ENCODE data around the gene TMIGD3.

DNA sequence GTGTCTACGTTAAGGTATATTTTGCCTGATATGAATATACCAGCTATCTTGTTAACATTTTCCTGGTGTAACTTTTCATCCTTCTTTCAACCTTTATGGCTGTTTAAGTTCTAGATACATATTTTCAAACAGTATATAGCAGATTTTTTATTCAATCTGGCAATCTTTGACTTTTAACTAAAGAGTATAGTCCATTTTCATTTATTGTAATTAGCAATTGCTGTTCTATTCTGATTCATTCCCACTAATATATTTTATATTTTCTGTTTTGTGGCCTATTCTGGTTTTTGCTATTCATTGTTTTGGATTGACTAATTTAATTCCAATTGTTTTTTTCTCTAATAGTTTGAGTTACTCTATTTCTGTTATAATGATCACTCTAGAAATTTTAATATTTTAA lies 37.0 kb downstream of the TMIGD3 start:
- no peak for TF ChIP-seq ZNF350 (tag by site-specific recombination; IDR thresholded peaks at IDR 0.05)
- TF ChIP-seq, protein P1, sequence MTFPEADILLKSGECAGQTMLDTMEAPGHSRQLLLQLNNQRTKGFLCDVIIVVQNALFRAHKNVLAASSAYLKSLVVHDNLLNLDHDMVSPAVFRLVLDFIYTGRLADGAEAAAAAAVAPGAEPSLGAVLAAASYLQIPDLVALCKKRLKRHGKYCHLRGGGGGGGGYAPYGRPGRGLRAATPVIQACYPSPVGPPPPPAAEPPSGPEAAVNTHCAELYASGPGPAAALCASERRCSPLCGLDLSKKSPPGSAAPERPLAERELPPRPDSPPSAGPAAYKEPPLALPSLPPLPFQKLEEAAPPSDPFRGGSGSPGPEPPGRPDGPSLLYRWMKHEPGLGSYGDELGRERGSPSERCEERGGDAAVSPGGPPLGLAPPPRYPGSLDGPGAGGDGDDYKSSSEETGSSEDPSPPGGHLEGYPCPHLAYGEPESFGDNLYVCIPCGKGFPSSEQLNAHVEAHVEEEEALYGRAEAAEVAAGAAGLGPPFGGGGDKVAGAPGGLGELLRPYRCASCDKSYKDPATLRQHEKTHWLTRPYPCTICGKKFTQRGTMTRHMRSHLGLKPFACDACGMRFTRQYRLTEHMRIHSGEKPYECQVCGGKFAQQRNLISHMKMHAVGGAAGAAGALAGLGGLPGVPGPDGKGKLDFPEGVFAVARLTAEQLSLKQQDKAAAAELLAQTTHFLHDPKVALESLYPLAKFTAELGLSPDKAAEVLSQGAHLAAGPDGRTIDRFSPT (tag by site-specific recombination; IDR thresholded peaks at IDR 0.05): no peak
- TF ChIP-seq, protein P2, sequence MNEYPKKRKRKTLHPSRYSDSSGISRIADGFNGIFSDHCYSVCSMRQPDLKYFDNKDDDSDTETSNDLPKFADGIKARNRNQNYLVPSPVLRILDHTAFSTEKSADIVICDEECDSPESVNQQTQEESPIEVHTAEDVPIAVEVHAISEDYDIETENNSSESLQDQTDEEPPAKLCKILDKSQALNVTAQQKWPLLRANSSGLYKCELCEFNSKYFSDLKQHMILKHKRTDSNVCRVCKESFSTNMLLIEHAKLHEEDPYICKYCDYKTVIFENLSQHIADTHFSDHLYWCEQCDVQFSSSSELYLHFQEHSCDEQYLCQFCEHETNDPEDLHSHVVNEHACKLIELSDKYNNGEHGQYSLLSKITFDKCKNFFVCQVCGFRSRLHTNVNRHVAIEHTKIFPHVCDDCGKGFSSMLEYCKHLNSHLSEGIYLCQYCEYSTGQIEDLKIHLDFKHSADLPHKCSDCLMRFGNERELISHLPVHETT (tag by site-specific recombination; IDR thresholded peaks at IDR 0.05): no peak
- TF ChIP-seq, protein P3, sequence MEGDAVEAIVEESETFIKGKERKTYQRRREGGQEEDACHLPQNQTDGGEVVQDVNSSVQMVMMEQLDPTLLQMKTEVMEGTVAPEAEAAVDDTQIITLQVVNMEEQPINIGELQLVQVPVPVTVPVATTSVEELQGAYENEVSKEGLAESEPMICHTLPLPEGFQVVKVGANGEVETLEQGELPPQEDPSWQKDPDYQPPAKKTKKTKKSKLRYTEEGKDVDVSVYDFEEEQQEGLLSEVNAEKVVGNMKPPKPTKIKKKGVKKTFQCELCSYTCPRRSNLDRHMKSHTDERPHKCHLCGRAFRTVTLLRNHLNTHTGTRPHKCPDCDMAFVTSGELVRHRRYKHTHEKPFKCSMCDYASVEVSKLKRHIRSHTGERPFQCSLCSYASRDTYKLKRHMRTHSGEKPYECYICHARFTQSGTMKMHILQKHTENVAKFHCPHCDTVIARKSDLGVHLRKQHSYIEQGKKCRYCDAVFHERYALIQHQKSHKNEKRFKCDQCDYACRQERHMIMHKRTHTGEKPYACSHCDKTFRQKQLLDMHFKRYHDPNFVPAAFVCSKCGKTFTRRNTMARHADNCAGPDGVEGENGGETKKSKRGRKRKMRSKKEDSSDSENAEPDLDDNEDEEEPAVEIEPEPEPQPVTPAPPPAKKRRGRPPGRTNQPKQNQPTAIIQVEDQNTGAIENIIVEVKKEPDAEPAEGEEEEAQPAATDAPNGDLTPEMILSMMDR (tag by site-specific recombination; IDR thresholded peaks at IDR 0.05): no peak
- TF ChIP-seq, protein P4, sequence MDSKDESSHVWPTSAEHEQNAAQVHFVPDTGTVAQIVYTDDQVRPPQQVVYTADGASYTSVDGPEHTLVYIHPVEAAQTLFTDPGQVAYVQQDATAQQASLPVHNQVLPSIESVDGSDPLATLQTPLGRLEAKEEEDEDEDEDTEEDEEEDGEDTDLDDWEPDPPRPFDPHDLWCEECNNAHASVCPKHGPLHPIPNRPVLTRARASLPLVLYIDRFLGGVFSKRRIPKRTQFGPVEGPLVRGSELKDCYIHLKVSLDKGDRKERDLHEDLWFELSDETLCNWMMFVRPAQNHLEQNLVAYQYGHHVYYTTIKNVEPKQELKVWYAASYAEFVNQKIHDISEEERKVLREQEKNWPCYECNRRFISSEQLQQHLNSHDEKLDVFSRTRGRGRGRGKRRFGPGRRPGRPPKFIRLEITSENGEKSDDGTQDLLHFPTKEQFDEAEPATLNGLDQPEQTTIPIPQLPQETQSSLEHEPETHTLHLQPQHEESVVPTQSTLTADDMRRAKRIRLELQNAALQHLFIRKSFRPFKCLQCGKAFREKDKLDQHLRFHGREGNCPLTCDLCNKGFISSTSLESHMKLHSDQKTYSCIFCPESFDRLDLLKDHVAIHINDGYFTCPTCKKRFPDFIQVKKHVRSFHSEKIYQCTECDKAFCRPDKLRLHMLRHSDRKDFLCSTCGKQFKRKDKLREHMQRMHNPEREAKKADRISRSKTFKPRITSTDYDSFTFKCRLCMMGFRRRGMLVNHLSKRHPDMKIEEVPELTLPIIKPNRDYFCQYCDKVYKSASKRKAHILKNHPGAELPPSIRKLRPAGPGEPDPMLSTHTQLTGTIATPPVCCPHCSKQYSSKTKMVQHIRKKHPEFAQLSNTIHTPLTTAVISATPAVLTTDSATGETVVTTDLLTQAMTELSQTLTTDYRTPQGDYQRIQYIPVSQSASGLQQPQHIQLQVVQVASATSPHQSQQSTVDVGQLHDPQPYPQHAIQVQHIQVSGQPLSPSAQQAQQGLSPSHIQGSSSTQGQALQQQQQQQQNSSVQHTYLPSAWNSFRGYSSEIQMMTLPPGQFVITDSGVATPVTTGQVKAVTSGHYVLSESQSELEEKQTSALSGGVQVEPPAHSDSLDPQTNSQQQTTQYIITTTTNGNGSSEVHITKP (tag by site-specific recombination; IDR thresholded peaks at IDR 0.05): no peak
- no peak for TF ChIP-seq ZNF558 (tag by site-specific recombination; IDR thresholded peaks at IDR 0.05)
- TF ChIP-seq MYNN (tag by site-specific recombination; IDR thresholded peaks at IDR 0.05; ENCODE audit: borderline replicate concordance): no peak
- TF ChIP-seq, protein P5, sequence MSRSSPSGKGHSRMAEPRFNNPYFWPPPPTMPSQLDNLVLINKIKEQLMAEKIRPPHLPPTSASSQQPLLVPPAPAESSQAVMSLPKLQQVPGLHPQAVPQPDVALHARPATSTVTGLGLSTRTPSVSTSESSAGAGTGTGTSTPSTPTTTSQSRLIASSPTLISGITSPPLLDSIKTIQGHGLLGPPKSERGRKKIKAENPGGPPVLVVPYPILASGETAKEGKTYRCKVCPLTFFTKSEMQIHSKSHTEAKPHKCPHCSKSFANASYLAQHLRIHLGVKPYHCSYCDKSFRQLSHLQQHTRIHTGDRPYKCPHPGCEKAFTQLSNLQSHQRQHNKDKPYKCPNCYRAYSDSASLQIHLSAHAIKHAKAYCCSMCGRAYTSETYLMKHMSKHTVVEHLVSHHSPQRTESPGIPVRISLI (tag by site-specific recombination; IDR thresholded peaks at IDR 0.05): no peak
- TF ChIP-seq MEIS1 (CRISPR knock-in tag; IDR thresholded peaks at IDR 0.05; ENCODE audit: borderline replicate concordance): no peak

Measured in HEK293 (cell line).